GM12878 (cell line): Measurements from ENCODE around the gene MOCOS. TPM values are rescaled to one million over a fixed set of nuclear protein-coding genes. Genes with fewer than 3 reads are reported as not detected.

ENCODE experiments used
- CHD1 ChIP-seq: IDR thresholded peaks from 2 replicates; pipeline ENCODE4 v1.6.1; 2012; ENCODE audit warnings: low read depth, low read length, improper control_type of control experiment
- EZH2 ChIP-seq: IDR thresholded peaks from 2 replicates; pipeline ENCODE4 v1.6.1; 2012; ENCODE audit warnings: low read depth, mild to moderate bottlenecking, control low read depth, inconsistent platforms, low read length, borderline replicate concordance; ENCODE audit not compliant: control insufficient read depth
- IKZF1 ChIP-seq: fragments of 450-650 bp; conservative IDR thresholded peaks from 2 replicates; pipeline ENCODE4 v1.6.1; 2017; ENCODE audit warnings: antibody characterized with exemption, mild to moderate bottlenecking
- IRF4 ChIP-seq: IDR thresholded peaks from 2 replicates; pipeline ENCODE4 v1.6.1; 2011; ENCODE audit warnings: low read depth, low read length
- MEF2A ChIP-seq: IDR thresholded peaks from 2 replicates; pipeline ENCODE4 v1.6.1; 2011; ENCODE audit warnings: low read depth, mild to moderate bottlenecking, low read length, moderate library complexity; ENCODE audit not compliant: insufficient read depth
- MYC ChIP-seq: IDR thresholded peaks from 2 replicates; pipeline ENCODE4 v1.6.1; 2011; ENCODE audit warnings: mild to moderate bottlenecking, low read length, moderate library complexity, inconsistent platforms; ENCODE audit not compliant: insufficient read depth, insufficient replicate concordance, insufficient read length, severe bottlenecking
- NBN ChIP-seq: fragments of 450-650 bp; IDR thresholded peaks from 2 replicates; pipeline ENCODE4 v1.6.1; 2016
- NFIC ChIP-seq: IDR thresholded peaks from 2 replicates; pipeline ENCODE4 v1.6.1; 2012; ENCODE audit warnings: low read depth, mild to moderate bottlenecking, inconsistent platforms, low read length, moderate library complexity
- NFYA ChIP-seq: IDR thresholded peaks from 2 replicates; pipeline ENCODE4 v1.6.1; 2011; ENCODE audit warnings: low read depth, mild to moderate bottlenecking, low read length, improper control_type of control experiment, borderline replicate concordance
- NKRF ChIP-seq: fragments of 450-650 bp; conservative IDR thresholded peaks from 2 replicates; pipeline ENCODE4 v1.6.1; 2017; ENCODE audit warnings: mild to moderate bottlenecking, moderate library complexity
- NR2F1 ChIP-seq: fragments of 450-650 bp; conservative IDR thresholded peaks from 2 replicates; pipeline ENCODE4 v1.6.1; 2017; ENCODE audit warnings: mild to moderate bottlenecking
- POLR2AphosphoS2 ChIP-seq: IDR thresholded peaks from 2 replicates; pipeline ENCODE4 v1.6.1; 2011; ENCODE audit warnings: low read depth, mild to moderate bottlenecking, low read length, improper control_type of control experiment, moderate library complexity
- RB1 ChIP-seq: fragments of 450-650 bp; formaldehyde crosslinking; IDR thresholded peaks from 2 replicates; pipeline ENCODE4 v1.6.1; 2017; ENCODE audit warnings: mild to moderate bottlenecking, borderline replicate concordance
- RCOR1 ChIP-seq: conservative IDR thresholded peaks from 2 replicates; pipeline ENCODE4 v1.6.1; 2012; ENCODE audit warnings: low read depth, low read length, improper control_type of control experiment
- RFX5 ChIP-seq: IDR thresholded peaks from 2 replicates; pipeline ENCODE4 v1.6.1; 2011; ENCODE audit warnings: low read depth, low read length, improper control_type of control experiment
- SMARCA5 ChIP-seq: fragments of 450-650 bp; IDR thresholded peaks from 2 replicates; pipeline ENCODE4 v1.6.1; 2017; ENCODE audit warnings: mild to moderate bottlenecking
- SMC3 ChIP-seq: IDR thresholded peaks from 2 replicates; pipeline ENCODE4 v1.6.1; 2011; ENCODE audit warnings: low read length, improper control_type of control experiment, borderline replicate concordance
- SP1 ChIP-seq: IDR thresholded peaks from one replicate; pipeline ENCODE4 v1.6.1; 2011; ENCODE audit warnings: low read depth, low read length
- SREBF2 ChIP-seq: IDR thresholded peaks from 2 replicates; pipeline ENCODE4 v1.6.1; 2012; ENCODE audit warnings: mild to moderate bottlenecking, low read length
- USF1 ChIP-seq: IDR thresholded peaks from 2 replicates; pipeline ENCODE4 v1.6.1; 2011; ENCODE audit warnings: borderline replicate concordance, low read depth, mild to moderate bottlenecking, moderate library complexity, mixed read lengths, low read length; ENCODE audit not compliant: insufficient read depth; ENCODE audit errors: extremely low read length
- polyA plus RNA-seq, 11 experiments: library from polyadenylated mRNA; depleted of rRNA in 4 of 11; unstranded in 6 of 11; stranded (reverse) in 5 of 11; fragments of >200 nt; fragmentation: Nextera tagmentation in 4 of 11; fragmentation: Illumina TruSeq in 1 of 11; extraction: Ambion mirVana in 4 of 11; extraction: Trizol in 1 of 11; gene quantifications; 1 replicate in 1 of 11; 2 replicates in 10 of 11; pipeline versions ENCODE4 v1.2.1 to v1.2.3, GENCODE V29; 2011 to 2016; ENCODE audit warnings: inconsistent platforms in 2 of 11, missing spikeins in 2 of 11, low read depth in 1 of 11
- total RNA-seq, 4 experiments: library from RNA; depleted of rRNA in 3 of 4; stranded (reverse); fragments of >200 nt in 3 of 4; fragmentation: Illumina TruSeq in 1 of 4; extraction: Trizol in 1 of 4; gene quantifications; 2 replicates each; pipeline versions ENCODE4 v1.2.1 to v1.2.3, GENCODE V29; 2013 to 2021

MOCOS gene
- total and polyA plus RNA-seq, 10 of the 15 experiments (the other 5 are each of a cell fraction or from before 2014, with no cell fraction given), result 0.16 to 0.56 (median 0.33) TPM

DNA sequence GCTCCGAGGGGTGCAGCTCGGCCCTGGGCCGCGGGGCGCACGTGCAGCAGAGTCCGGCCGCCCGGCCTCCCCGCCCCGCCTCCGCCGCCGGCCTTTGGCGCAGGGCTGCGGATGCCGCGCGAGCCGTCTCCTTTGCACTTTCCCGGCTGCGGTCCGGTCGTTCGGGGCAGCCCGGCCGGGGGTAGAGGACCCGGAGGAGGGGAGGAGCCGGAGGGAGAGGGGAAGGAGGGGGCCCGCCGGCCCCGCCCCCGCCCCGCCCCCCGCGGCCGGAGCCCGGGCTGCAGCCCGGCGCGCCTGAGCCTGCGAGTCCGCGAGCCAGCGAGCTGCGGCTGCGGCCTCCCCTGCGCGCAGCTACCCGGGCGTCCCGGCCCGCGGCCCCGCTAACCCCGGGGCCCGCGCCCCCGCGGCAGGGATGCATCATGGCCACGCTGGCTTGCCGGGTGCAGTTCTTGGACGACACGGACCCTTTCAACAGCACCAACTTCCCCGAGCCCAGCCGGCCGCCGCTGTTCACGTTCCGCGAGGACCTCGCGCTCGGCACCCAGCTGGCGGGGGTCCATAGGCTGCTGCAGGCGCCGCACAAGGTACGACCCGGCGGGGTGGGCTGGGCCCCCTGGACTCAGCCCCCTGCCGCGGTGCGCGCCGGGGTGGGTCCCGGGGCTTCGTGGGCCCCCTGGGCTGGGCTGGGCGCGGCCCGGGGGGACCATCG is 110.3 kb downstream of the MOCOS start, which contains the start of gene FHOD3 (continued):
- TF ChIP-seq USF1 (no peak), MYC (no peak), NFYA (no peak), RCOR1 (no peak), SMC3 (no peak), NKRF (peak; percentile 71), NR2F1 (0 out of 2 replicates have a peak, but pooled peaks have one; percentile 20), SREBF2 (no peak), EZH2 (no peak), CHD1 (no peak), SMARCA5 (no peak), POLR2AphosphoS2 (no peak), NFIC (no peak), SP1 (no peak), RFX5 (no peak), MEF2A (no peak), IRF4 (no peak), RB1 (peak; percentile 64; the same call in 1 of the 2 replicates), NBN (no peak), IKZF1 (no peak; the same call in none of the 2 replicates)
